GM13976 (cell line): ENCODE results near the gene KCNH1.

Experiments used
- DNase-seq: peaks from one replicate; pipeline ENCODE4 v3.0.0; 2012; ENCODE audit warnings: low spot score
- in situ Hi-C: fragments of 300-500 bp; cut with MboI; formaldehyde crosslinking; loops from one replicate; pipeline ENCODE4 v1.12.0; 2022; ENCODE audit warnings: low sequenced_read_pairs, mixed read lengths, inconsistent platforms; ENCODE audit not compliant: unreplicated experiment
- TF ChIP-seq, protein P1 (sequence below): IDR thresholded peaks from 2 replicates; pipeline ENCODE4 v1.5.1; 2012; ENCODE audit warnings: borderline replicate concordance, mild to moderate bottlenecking; ENCODE audit not compliant: insufficient read depth; ENCODE audit errors: extremely low read depth, missing control alignments, control extremely low read depth

KCNH1 gene

DNA sequence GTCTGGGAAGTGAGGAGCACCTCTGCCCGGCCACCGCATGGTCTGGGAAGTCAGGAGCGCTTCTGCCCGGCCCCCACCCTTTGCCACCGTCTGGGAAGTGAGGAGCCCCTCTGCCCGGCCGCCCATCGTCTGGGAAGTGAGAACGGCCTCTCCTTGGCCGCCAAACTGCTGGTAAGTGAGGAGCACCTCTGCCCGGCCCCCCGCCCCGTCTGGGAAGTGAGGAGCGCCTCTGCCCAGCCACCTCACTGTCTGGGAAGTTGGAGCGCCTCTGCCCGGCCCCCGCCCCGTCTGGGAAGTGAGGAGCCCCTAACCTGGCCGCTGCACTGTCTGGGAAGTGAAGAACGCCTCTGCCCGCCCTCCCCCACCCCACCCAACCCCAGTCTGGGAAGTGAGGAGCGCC is 22.6 kb downstream of the KCNH1 start:
- no peak for DNase-seq
- in situ Hi-C loops, result no loop called here
- TF ChIP-seq, protein P1, sequence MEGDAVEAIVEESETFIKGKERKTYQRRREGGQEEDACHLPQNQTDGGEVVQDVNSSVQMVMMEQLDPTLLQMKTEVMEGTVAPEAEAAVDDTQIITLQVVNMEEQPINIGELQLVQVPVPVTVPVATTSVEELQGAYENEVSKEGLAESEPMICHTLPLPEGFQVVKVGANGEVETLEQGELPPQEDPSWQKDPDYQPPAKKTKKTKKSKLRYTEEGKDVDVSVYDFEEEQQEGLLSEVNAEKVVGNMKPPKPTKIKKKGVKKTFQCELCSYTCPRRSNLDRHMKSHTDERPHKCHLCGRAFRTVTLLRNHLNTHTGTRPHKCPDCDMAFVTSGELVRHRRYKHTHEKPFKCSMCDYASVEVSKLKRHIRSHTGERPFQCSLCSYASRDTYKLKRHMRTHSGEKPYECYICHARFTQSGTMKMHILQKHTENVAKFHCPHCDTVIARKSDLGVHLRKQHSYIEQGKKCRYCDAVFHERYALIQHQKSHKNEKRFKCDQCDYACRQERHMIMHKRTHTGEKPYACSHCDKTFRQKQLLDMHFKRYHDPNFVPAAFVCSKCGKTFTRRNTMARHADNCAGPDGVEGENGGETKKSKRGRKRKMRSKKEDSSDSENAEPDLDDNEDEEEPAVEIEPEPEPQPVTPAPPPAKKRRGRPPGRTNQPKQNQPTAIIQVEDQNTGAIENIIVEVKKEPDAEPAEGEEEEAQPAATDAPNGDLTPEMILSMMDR, result no peak

DNA sequence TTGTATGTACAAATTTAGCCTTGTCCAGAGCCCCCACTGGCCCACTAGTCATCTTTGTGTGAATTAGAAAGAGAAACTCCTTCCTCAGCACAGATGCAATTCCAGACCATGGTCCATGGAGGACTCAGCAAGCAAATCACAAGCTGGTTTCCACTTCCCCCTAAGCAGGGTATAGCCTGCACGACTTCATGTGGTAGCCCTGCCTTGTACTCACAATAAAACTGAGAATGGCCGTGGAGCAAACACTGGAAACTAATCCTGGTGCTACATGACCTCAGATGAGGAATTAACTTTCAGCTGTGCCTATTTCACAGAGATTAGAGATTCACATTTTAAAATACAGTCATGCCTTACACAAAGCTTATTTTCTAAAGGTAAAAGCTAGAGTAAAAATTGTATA is 32.5 kb downstream of the KCNH1 start:
- TF ChIP-seq, protein P1, result no peak

GRCh38 chr1:211099393-211099792 is 34.6 kb downstream of the KCNH1 start:
- no peak for DNase-seq
- in situ Hi-C loops, result no loop called here
- TF ChIP-seq, protein P1, result no peak

More for the DNA sequence above, 32.5 kb downstream of the KCNH1 start:
- DNase-seq, result no peak
- in situ Hi-C loops, result no loop called here

DNA sequence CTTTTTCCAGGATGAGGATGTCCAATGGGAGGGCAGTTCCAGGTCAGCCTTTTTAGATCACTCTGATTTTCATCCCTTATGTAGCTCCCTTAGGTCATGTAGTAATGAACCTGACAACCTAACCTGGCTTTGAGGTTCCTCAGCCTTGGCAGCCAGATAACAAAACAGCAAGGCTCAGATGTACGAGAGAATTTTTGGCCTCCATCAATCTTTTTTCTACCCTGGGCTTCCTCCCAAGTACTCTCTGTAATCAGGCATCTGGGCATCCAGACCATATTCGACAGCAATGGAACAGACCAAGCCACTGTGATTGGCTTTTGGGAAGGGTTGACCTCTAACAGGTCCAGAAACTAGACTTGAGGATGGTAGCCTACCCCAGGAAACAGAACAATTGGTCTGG is 38.6 kb downstream of the KCNH1 start:
- in situ Hi-C loops, result no loop called here
- TF ChIP-seq, protein P1, result no peak
- no peak for DNase-seq

DNA sequence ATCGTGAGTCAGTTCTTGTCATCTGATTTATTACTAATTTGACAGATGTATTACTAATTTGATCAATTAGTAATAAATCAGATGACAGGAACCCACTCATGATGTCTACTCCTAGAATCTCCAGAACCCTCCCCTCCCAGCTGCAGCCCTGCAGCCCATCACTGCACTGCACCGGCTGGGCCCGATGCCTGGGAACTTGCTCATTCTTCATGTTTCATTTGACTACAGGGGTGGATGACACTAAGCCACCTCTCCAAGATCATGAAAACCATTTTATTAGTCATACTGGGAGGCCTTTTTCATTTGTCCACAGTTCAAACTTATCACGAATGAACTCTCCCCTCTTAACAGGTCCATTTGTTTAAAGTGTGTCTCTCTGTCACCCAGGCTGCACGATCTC is 41.0 kb downstream of the KCNH1 start:
- no peak for DNase-seq
- in situ Hi-C loops, result no loop called here
- TF ChIP-seq, protein P1, result no peak

GRCh38 chr1:211091867-211092266 is 42.1 kb downstream of the KCNH1 start:
- TF ChIP-seq, protein P1, result no peak
- in situ Hi-C loops, result no loop called here
- no peak for DNase-seq

GRCh38 chr1:211089536-211089935 is 44.4 kb downstream of the KCNH1 start:
- DNase-seq, result no peak
- in situ Hi-C loops, result no loop called here
- TF ChIP-seq, protein P1, result no peak
